ENCODE measurements around the gene AFM. TPM values are rescaled to one million over a fixed set of nuclear protein-coding genes. Genes with fewer than 3 reads are reported as not detected.

AFM gene
- total and polyA plus RNA-seq, 4 donors, result 0.09 TPM; not detected in 3

GRCh38 chr4:73456177-73457022 lies 25.1 kb upstream of the AFM start:
- Histone ChIP-seq H3K9me3 (ENCODE audit: control insufficient read depth in 4 of 4, insufficient read depth in 3 of 4, low read length in 3 of 4) (no peaks in the 10 kb centered on the region), H3K4me3 (no peak overlapping the region), H3K27ac (ENCODE audit: low read depth in 1 of 2, low read length in 1 of 2) (no peak overlapping the region), H3K36me3 (ENCODE audit: control insufficient read depth in 4 of 4, insufficient read depth in 4 of 4, low read length in 4 of 4) (no peaks in the 10 kb centered on the region), H3K4me1 (ENCODE audit: control insufficient read depth in 5 of 5, insufficient read depth in 5 of 5, low read length in 5 of 5) (no peaks in the 10 kb centered on the region), H3K9ac (ENCODE audit: insufficient read depth in 1 of 2, low read length in 2 of 2) (no peak overlapping the region), H3K27me3 (ENCODE audit: control insufficient read depth in 3 of 3, insufficient read depth in 3 of 3, low read length in 2 of 3) (no peaks in the 10 kb centered on the region)
- WGBS, 2 donors, result 72 to 95% methylated on average over 5 of the region's 5 CpGs
- no peak for DNase-seq
- no peak for ATAC-seq (ENCODE audit: insufficient read depth, low FRiP score)
- TF ChIP-seq CTCF (IDR thresholded peaks at IDR 0.05; ENCODE audit: control extremely low read depth, extremely low read depth), result no peak

GRCh38 chr4:73458184-73459047 lies 23.1 kb upstream of the AFM start:
- Histone ChIP-seq H3K9ac (ENCODE audit: insufficient read depth in 1 of 2, low read length in 2 of 2) (no peak overlapping the region), H3K9me3 (ENCODE audit: control insufficient read depth in 4 of 4, insufficient read depth in 3 of 4, low read length in 3 of 4) (no peaks in the 10 kb centered on the region), H3K27me3 (ENCODE audit: control insufficient read depth in 3 of 3, insufficient read depth in 3 of 3, low read length in 2 of 3) (no peaks in the 10 kb centered on the region), H3K36me3 (ENCODE audit: control insufficient read depth in 4 of 4, insufficient read depth in 4 of 4, low read length in 4 of 4) (no peaks in the 10 kb centered on the region), H3K27ac (ENCODE audit: low read depth in 1 of 2, low read length in 1 of 2) (no peak overlapping the region), H3K4me1 (ENCODE audit: control insufficient read depth in 5 of 5, insufficient read depth in 5 of 5, low read length in 5 of 5) (no peaks in the 10 kb centered on the region), H3K4me3 (no peak overlapping the region)
- no peak for DNase-seq
- 81 to 87% methylated on average over 4 of the region's 4 CpGs for WGBS, 2 donors
- no peak for TF ChIP-seq CTCF (IDR thresholded peaks at IDR 0.05; ENCODE audit: control extremely low read depth, extremely low read depth)
- no peak for ATAC-seq (ENCODE audit: insufficient read depth, low FRiP score)

- DNase-seq, result no peak
- H3K9me3 ChIP-seq (ENCODE audit: control insufficient read depth in 4 of 4, insufficient read depth in 3 of 4, low read length in 3 of 4), result no peaks in the 10 kb centered on the region
- H3K27me3 ChIP-seq (ENCODE audit: control insufficient read depth in 3 of 3, insufficient read depth in 3 of 3, low read length in 2 of 3), result no peaks in the 10 kb centered on the region
- no peak overlapping the region for H3K27ac ChIP-seq (ENCODE audit: low read depth in 1 of 2, low read length in 1 of 2)
- ATAC-seq (ENCODE audit: insufficient read depth, low FRiP score), result no peak
- no peak for TF ChIP-seq CTCF (IDR thresholded peaks at IDR 0.05; ENCODE audit: control extremely low read depth, extremely low read depth)
- H3K4me3 ChIP-seq, result no peak overlapping the region
- WGBS, 2 donors, result 67 to 74% methylated on average over 3 of the region's 3 CpGs
- H3K9ac ChIP-seq (ENCODE audit: insufficient read depth in 1 of 2, low read length in 2 of 2), result no peak overlapping the region
- H3K4me1 ChIP-seq (ENCODE audit: control insufficient read depth in 5 of 5, insufficient read depth in 5 of 5, low read length in 5 of 5), result no peaks in the 10 kb centered on the region
- no peaks in the 10 kb centered on the region for H3K36me3 ChIP-seq (ENCODE audit: control insufficient read depth in 4 of 4, insufficient read depth in 4 of 4, low read length in 4 of 4)
Measured at GRCh38 chr4:73459048-73459421, 22.5 kb upstream of the AFM start.

All from lung (tissue), 12 donors.